HEK293T (cell line): Measurements from ENCODE around the gene KCNQ1.

ENCODE experiments used
- BHLHE40 ChIP-seq: fragments of 450-650 bp; IDR thresholded peaks from 2 replicates; pipeline ENCODE4 v1.6.1; 2016; ENCODE audit warnings: mild to moderate bottlenecking, moderate library complexity, borderline replicate concordance
- CTBP1 ChIP-seq: fragments of 450-650 bp; IDR thresholded peaks from 2 replicates; pipeline ENCODE4 v1.6.1; 2016; ENCODE audit warnings: borderline replicate concordance
- FOXM1 ChIP-seq: fragments of 450-650 bp; IDR thresholded peaks from 2 replicates; pipeline ENCODE4 v1.6.1; 2017; ENCODE audit warnings: mild to moderate bottlenecking, borderline replicate concordance
- HDGF ChIP-seq: fragments of 450-650 bp; IDR thresholded peaks from 2 replicates; pipeline ENCODE4 v1.6.1; 2017; ENCODE audit warnings: antibody characterized with exemption, borderline replicate concordance
- L3MBTL2 ChIP-seq: fragments of 450-650 bp; conservative IDR thresholded peaks from 2 replicates; pipeline ENCODE4 v1.6.1; 2016; ENCODE audit warnings: mild to moderate bottlenecking
- SP1 ChIP-seq: fragments of 450-650 bp; IDR thresholded peaks from 2 replicates; pipeline ENCODE4 v1.6.1; 2017
- TARDBP ChIP-seq: fragments of 450-650 bp; IDR thresholded peaks from 2 replicates; pipeline ENCODE4 v1.6.1; 2016
- ZNF384 ChIP-seq: fragments of 450-650 bp; IDR thresholded peaks from 2 replicates; pipeline ENCODE4 v1.6.1; 2016

DNA sequence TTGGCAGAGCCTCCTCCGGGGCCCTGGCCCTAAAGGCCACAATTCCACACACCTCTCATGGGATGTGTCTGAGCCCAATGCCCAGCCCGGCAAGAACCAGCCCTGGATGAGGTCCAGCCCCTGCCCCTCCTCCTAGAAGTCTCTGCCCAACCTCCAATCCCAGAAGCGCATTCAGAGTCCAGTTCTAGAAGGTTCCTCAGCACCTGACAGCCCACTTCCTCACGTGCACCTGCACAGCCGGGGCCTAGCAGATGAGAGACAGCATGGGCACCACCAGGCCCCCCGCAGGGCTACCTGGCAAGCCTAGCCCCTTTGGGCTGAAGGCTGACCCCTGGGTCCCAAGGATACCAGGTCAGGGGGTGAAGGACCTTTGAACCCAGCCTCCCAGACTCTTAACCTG is 452.2 kb downstream of the KCNQ1 start:
- TF ChIP-seq SP1 (no peak), BHLHE40 (no peak), TARDBP (no peak), CTBP1 (no peak), FOXM1 (no peak), HDGF (no peak), ZNF384 (no peak), L3MBTL2 (no peak)
